OCI-LY3 (cell line): ENCODE results near the gene NECAB2.

Source experiments
- H2AFZ ChIP-seq: fragments of 200-600, 300-600 bp; shearing (Covaris generic); 2 replicates; pipeline ENCODE4 v1.6.0; 2014; ENCODE audit warnings: antibody characterized with exemption, low read depth, low read length
- H3K27ac ChIP-seq: fragments of 200-600, 300-600 bp; sonication (generic); 2 replicates; pipeline ENCODE4 v1.5.1; 2014; ENCODE audit warnings: mild to moderate bottlenecking, low read length, moderate library complexity, mixed read lengths
- H3K27me3 ChIP-seq: fragments of 200-600, 300-600 bp; sonication (generic); 2 replicates; pipeline ENCODE4 v1.6.1; 2014; ENCODE audit warnings: low read depth, low read length, mixed read lengths
- H3K36me3 ChIP-seq: fragments of 200-600, 300-600 bp; sonication (generic); replicated peaks from 2 replicates; pipeline ENCODE3; 2014; ENCODE audit warnings: low read depth, low read length, mixed read lengths
- H3K4me1 ChIP-seq: fragments of 300-600, 200-600 bp; sonication (generic); 2 replicates; pipeline ENCODE4 v1.6.1; 2014; ENCODE audit warnings: low read length, mixed read lengths
- H3K4me2 ChIP-seq: fragments of 200-600, 300-600 bp; sonication (generic); 2 replicates; pipeline ENCODE4 v1.6.1; 2014; ENCODE audit warnings: low read length, mixed read lengths
- H3K4me3 ChIP-seq: fragments of 300-600, 200-600 bp; sonication (generic); 2 replicates; pipeline ENCODE4 v1.5.1; 2014; ENCODE audit warnings: antibody characterized with exemption, mild to moderate bottlenecking, low read length, moderate library complexity
- H3K79me2 ChIP-seq: fragments of 300-600, 200-600 bp; shearing (Covaris generic); 2 replicates; pipeline ENCODE4 v1.6.1; 2014; ENCODE audit warnings: mild to moderate bottlenecking, low read length, mixed read lengths
- H3K9ac ChIP-seq: fragments of 300-600, 200-600 bp; shearing (Covaris generic); 2 replicates; pipeline ENCODE4 v1.6.0; 2014; ENCODE audit warnings: mild to moderate bottlenecking, low read length, moderate library complexity
- H3K9me3 ChIP-seq: fragments of 200-600, 300-600 bp; shearing (Covaris generic); 2 replicates; pipeline ENCODE4 v1.6.1; 2014; ENCODE audit warnings: low read length, mixed read lengths; ENCODE audit not compliant: insufficient read depth
- H4K20me1 ChIP-seq: fragments of 200-600, 300-600 bp; sonication (generic); 2 replicates; pipeline ENCODE4 v1.6.1; 2016; ENCODE audit warnings: low read length, mixed read lengths; ENCODE audit not compliant: insufficient read depth
- EZH2phosphoT487 ChIP-seq: fragments of 200-600 bp; shearing (Covaris generic); IDR thresholded peaks from 2 replicates; pipeline ENCODE4 v1.6.1; 2018; ENCODE audit warnings: antibody characterized with exemption, mixed run types, low read depth
- TF ChIP-seq, protein P1 (sequence below): fragments of 200-600, 300-600 bp; sonication (generic); IDR thresholded peaks from 2 replicates; pipeline ENCODE4 v1.5.1; 2014; ENCODE audit warnings: antibody characterized with exemption, low read length, low read depth

Gene NECAB2

DNA sequence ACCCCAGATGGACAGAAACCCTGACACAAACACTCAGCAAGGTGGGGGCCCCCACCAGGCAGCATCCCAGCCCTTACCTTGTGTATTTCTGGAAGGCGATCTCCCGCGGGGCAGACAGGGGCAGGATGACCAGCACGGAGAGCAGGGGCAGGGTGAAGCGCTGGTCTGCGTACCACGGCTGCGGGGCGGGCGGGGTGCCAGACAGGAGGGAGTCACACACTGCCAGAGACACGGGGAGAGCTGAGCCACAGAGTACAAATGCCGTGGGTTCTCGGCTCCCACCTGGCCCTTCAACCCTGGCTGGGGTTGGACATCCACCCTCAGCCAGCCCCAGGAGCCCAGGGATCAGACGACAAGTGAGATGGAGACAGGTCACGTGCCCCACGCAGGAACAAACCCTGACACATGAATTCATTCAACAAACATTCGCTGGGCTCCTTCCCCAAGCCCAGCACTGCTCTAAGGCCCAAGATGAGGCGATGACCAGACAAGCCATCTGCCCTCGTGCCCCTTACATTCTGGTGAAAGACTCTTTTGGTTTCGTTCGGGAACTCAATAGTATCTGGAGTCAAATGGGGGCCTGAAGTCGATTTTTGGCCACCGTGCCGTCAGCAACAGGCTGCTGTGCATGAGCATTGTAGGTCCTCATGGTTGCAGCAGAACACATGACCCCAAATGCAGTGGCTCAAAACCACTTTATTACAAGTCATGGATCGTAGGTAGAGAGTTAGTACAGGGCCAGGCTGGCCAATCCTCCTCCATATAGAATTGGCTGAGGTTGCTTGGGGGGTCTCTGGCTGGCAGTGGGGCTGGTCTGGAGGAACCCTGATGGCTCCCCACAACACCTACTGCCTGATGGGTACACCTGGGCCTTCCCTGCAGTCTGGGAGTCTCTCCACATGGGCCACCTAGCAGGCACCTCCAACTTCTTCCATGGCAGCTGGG, 65.5 kb downstream of the NECAB2 start:
- H3K9me3 ChIP-seq, result no peaks in the 10 kb centered on the region
- no peak overlapping the region for H3K27ac ChIP-seq

DNA sequence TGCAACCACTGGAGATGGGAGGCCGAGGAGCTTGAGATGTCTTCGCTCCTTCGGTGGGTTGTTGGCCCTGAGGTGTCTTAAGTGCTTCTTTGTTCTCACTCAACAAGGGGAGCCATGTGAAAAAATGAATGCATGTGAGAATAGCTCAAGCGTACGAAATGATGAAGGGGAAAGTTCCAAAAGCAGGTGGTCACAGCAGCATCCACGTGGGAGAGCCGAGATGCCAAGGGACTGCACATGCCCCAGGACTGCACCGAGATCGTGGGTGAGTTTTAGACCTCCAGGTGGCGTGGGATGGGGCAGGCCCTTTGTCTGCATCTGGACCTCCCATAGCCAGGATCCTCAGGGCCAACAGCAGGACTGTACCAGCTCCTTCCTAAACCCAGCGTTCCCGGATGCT, 66.5 kb downstream of the NECAB2 start:
- Histone ChIP-seq H4K20me1 (no peaks in the 10 kb centered on the region), H2AFZ (no peak overlapping the region), H3K79me2 (no peaks in the 10 kb centered on the region), H3K9ac (no peak overlapping the region), H3K36me3 (no peaks in the 10 kb centered on the region), H3K9me3 (no peaks in the 10 kb centered on the region), H3K4me1 (no peaks in the 10 kb centered on the region), H3K27ac (no peak overlapping the region), H3K27me3 (peaks cover 20% of the 10 kb centered on the region), H3K4me2 (no peak overlapping the region), H3K4me3 (no peak overlapping the region)
- TF ChIP-seq, protein P1, sequence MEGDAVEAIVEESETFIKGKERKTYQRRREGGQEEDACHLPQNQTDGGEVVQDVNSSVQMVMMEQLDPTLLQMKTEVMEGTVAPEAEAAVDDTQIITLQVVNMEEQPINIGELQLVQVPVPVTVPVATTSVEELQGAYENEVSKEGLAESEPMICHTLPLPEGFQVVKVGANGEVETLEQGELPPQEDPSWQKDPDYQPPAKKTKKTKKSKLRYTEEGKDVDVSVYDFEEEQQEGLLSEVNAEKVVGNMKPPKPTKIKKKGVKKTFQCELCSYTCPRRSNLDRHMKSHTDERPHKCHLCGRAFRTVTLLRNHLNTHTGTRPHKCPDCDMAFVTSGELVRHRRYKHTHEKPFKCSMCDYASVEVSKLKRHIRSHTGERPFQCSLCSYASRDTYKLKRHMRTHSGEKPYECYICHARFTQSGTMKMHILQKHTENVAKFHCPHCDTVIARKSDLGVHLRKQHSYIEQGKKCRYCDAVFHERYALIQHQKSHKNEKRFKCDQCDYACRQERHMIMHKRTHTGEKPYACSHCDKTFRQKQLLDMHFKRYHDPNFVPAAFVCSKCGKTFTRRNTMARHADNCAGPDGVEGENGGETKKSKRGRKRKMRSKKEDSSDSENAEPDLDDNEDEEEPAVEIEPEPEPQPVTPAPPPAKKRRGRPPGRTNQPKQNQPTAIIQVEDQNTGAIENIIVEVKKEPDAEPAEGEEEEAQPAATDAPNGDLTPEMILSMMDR, result no peak

More for the DNA sequence above, 65.5 kb downstream of the NECAB2 start:
- TF ChIP-seq EZH2phosphoT487, result no peak
- TF ChIP-seq, protein P1, result no peak
- H3K9ac ChIP-seq, result no peak overlapping the region
- H3K4me3 ChIP-seq, result no peak overlapping the region
- no peaks in the 10 kb centered on the region for H3K4me1 ChIP-seq
- H2AFZ ChIP-seq, result no peak overlapping the region
- peaks cover 27% of the 10 kb centered on the region for H3K27me3 ChIP-seq
- no peaks in the 10 kb centered on the region for H3K36me3 ChIP-seq
- H3K4me2 ChIP-seq, result no peak overlapping the region
- H4K20me1 ChIP-seq, result no peaks in the 10 kb centered on the region
- H3K79me2 ChIP-seq, result no peaks in the 10 kb centered on the region

DNA sequence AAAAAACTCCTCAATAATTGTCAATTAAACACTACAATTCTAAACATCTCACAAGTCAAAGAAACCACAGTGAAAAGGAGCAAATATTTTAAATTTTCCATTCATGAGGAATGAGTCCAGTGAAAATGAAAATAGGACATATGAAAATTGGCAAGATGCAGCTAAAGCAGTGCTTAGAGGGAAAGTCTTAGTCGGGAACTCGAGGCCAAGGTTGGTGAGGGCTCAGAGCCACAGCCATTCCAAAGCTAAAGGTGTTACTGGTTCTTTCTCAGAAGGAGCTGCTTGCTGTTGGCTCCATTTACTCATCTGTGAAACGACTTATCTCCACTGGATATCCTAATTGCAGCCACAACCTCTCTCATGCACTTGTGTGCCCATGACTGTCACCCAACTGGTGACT, 68.1 kb downstream of the NECAB2 start:
- Histone ChIP-seq H4K20me1 (no peaks in the 10 kb centered on the region), H3K36me3 (no peaks in the 10 kb centered on the region), H3K9me3 (no peaks in the 10 kb centered on the region), H3K4me3 (no peak overlapping the region), H3K9ac (no peak overlapping the region), H3K27me3 (peaks cover 10% of the 10 kb centered on the region; the same call in 1 of the 2 replicates), H3K27ac (no peak overlapping the region), H2AFZ (no peak overlapping the region), H3K4me2 (no peak overlapping the region), H3K4me1 (no peaks in the 10 kb centered on the region), H3K79me2 (no peaks in the 10 kb centered on the region)
- no peak for TF ChIP-seq EZH2phosphoT487
- TF ChIP-seq, protein P1, result no peak

DNA sequence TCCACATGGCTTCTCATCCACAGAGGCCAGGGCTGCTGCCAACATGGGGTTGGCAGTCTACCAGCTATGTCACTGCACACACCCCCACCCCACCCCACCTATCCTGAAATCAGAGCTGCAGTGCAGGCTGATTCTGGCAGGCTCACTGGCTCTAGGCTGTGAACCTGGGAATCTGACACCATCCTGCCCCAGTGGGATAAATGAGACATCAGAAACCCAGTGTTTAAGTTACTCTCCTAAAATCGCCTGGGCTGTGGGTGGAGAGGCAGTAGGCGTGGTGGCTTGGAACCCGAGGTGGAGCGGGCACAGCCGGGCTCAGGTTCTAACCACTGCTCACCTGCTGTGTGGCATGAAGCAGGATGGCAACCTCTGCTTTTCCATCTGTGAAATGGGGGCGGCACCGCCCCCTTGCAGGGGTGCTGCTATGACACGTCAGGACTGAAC, 69.0 kb downstream of the NECAB2 start:
- TF ChIP-seq, protein P1, result no peak
- TF ChIP-seq EZH2phosphoT487, result no peak
- Histone ChIP-seq H3K27ac (no peak overlapping the region), H2AFZ (no peak overlapping the region), H3K4me1 (no peaks in the 10 kb centered on the region), H3K79me2 (no peaks in the 10 kb centered on the region), H3K9me3 (no peaks in the 10 kb centered on the region), H3K9ac (no peak overlapping the region), H3K4me3 (no peak overlapping the region), H4K20me1 (no peaks in the 10 kb centered on the region), H3K4me2 (no peak overlapping the region), H3K27me3 (peaks cover 10% of the 10 kb centered on the region; the same call in 1 of the 2 replicates), H3K36me3 (no peaks in the 10 kb centered on the region)
